Measurements from ENCODE around the gene COPS9.
A peak's percentile ranks its signal among the peaks of the same experiment; 100 is the strongest.

COPS9 gene

DNA sequence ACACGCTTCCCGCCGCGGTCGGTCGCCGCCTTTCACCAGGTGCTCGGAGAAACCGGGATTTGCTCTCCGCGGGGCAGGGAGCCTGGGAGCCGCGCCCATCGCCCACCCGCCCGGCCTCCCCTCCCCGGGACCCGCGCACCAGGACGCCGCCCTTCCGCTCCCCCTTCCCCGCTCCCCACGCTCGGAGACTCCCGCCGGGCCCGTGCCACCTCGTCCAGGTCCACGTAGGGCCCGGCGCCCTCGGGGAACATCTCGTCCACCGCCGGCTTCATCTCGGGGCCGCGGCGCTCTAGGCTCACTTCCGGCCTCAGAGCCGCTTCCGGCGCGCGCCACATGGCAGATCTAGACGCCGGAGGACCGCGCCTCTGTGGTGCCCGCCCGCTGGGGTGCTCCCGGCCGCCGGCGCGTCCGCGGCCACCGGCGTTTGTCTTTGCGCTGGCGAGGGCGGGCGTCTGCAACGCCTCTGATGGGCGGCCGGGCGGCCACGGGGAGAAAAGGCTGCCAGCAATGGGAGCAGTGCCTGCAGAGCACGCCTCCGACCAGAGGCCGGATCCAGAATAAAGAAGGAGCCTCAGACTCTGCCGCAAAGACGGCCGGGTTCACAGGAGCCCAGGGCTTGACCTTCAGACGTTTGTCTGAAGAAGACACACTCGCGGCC, at the start of gene COPS9:
COPS9 (minus strand) TSS at position 293 of the 658 bp plus-strand sequence; CDS start at position 272, 21 bp downstream.
- peak; percentile 97 for DNase-seq (ENCODE audit: low spot score)

DNA sequence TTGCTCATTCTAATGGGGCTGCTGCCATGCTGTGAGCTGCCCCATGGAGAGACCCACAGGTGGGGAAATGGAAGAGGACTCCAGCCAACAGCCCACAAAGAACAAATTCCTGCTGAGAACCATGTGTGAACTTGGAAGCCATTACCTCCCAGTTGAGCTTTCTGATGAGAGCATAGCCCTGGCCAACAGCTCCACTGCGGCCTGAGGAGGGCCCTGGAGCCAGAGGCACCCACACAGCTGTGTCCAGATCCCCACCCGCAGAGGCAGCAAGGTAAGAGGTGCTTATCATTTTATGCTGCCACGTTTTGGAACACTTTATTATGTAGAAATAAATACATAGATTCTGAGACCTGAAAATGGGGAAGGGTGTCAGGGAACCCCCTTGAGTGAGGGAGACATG, 48.6 kb upstream of the COPS9 start:
- DNase-seq (ENCODE audit: low spot score): no peak

DNA sequence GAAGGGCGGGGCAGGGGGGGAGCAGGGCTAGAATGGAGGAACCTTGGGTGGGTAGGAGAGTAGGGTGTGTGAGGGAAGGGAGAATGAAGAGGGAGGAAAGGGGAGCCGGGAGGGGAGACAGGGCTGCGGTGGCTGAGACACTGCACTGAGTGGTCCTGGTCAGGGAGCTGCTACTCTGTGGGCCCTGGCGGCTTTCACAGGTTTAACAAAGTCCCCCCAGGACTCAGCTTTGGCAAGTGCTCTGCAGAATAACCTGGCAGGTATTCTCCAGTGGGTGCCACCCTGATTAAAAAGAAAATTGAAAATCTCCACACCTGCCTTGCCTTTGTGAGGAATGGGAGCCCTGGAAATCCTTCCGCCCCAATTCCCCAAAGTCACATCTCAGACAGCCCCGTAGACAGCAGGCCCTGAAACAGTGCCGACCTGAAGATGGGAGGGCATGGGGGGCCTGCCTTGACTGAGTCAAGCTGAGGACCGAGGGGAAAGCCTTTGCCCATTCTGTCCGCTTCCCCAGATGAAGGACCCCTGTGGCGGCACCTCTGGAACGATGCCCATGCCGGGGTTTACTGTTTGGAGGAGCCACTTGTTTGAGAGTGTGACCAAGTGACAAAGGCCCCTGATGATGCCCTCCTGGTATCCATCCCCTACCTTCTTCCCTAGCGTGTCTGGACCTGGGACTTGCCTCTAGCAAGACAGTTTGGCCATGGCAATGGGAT, 47.9 kb upstream of the COPS9 start:
- no peak for DNase-seq (ENCODE audit: low spot score)

DNA sequence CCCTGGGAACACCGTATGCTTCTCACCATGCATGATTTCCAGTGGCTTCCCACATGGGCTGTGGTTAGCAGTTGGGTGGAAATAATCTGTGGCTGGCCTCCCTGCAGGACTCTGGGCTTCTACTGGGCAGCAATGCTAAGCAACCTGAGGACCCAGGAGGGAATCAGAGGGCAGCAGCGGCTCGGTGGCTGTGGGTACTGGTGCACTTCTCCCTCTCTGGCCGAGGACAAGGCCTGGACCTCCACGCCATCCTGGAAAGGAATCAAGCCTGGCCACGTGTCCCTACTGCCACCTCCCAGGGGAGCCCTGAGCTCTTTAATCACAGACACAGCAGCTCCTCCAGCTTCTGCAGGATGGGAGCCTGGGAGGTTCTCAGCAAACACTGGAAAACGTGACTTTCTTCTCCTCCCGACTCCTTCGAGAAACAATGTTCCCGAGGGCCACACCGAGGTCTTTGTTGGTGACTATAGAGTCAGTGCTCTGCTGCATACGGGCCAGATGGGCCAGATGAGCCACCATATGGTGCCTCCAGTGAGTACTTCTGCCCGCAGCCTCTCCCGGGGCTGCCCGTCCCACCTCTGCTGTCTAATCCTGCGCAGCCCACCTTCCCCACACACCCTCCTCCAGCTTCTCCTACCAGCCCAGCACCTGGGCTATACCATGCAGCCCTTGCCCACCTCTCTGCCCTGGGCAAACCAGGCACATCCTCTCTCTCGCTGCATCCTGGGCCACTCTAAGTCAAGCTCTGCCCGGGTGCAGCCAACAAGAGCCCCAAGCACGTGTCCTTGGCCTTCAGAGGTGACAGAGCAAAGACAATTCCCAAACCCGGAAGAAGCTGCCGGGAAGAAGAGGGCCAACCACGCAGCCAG, 47.1 kb upstream of the COPS9 start:
- no peak for DNase-seq (ENCODE audit: low spot score)

DNA sequence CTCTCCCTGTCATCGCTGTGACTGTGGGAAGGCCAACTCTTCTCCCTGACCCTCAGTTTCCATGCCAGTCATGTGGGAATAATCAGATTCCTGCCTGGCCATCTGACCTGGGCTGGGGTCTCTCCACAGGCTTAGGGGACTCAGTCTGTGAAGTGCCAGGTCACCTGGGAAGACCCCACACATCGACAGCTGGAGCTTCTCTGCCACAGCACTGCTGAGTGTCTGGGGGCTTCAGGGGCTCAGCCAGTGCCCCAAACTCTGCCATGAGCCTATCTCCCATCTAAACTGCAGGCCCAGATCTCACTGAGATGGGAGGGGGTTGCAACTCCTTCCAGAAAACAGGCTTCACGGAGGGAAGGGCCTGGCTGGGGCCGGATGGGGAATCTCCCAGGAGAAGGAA, 46.4 kb upstream of the COPS9 start:
- no peak for DNase-seq (ENCODE audit: low spot score)

DNA sequence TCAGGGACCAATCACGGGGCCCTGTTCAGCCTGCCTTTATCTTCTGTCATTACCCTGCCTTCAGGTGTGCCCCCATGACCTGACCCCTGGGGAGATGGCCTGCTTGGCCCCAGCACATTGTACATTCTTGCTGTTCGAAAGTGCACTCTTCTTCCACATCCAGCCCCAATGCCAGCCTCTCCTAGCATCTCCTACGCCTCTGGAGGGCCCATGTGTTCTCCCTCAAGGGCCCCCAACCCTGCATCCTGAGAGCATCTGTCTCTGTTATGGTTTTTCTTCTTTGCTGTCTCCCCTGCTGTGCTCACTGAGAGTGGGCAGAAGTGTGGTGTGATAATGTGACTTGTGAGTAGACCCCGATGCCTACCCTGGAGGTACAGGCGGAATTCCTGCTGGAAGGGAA, 45.9 kb upstream of the COPS9 start:
- DNase-seq (ENCODE audit: low spot score): no peak

DNA sequence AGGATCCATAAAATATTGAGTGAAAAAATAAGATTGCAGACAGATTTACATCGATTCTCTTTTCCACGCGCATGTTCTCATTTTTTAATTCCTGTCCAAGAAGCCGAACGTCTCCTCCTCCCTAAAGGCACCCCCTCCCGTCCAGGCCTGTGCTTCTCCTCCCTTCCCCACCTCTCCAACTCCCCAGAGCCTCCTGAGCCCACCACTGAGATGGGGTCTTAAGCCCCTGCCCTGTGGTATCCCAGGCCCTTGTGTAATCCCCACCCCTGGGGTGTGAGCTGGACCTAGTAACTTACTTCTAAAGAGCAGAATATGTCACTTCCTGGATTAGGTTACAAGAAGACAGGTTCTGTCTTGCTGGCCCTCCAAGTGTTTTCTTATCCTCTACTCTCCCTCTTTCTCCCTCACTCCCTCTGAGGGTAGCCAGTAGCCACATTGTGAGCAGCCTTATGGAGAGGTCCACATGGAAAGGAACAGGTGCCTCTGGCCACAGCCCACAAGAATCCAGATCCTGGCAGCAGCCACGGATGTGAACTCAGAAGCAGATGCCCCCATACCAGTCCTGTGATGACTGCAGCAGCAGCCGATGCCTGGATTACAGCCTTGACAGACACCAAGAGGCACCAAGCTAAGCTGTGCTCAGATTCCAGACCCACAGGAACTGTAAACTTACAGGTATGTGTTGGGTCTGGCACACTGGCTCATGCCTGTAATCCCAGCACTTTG, 44.0 kb upstream of the COPS9 start:
- DNase-seq (ENCODE audit: low spot score): no peak

DNA sequence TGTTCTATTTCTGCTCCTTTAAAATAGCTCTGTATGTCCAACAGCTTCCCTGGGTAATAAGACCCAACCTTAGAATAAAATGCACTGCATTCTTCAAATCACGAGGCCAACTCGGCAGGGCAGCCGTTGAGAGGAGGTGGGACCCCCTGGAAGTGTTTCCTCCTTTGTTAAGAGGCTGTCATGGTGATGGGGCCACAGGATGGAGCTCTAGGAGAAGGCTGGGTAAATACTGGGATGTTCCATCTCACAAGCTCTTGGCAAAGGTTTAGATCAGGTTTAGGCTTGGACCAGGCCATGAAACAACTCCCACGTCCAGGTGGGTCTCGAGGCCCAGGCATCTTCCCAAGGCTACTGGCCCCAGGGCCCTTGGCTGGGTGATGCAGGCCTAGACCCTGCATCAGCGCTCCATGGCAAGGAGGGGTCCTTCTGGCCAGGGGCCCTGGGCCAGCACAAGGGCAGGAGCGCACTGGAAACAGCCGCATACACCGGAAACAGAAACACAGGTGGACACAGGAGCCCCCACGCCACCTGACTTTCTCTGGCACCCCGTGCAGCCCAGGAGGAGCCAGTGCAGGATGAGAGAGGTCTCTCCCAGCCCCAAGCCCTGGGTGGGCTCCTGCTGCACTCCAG, 43.2 kb upstream of the COPS9 start:
- no peak for DNase-seq (ENCODE audit: low spot score)

DNA sequence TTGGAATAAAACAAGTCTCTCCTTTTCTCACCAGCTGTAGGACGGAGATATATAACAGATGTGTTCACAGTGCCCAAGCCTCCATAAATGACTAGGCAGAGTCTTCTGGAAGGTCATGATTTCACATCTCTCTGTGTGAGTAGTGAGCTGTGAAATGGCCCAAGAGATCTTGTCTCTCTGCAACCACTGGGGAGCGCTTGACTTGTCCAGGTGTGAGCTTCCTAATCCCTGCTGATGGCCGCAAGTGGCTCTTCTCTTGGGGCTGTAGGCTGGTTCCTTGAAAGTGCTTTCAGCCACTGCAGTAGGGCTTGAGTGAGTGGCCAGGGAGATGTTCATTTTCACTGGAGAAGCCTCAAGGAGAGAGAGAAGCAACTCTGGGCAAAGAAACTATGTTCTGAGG, 42.5 kb upstream of the COPS9 start:
- no peak for DNase-seq (ENCODE audit: low spot score)

DNA sequence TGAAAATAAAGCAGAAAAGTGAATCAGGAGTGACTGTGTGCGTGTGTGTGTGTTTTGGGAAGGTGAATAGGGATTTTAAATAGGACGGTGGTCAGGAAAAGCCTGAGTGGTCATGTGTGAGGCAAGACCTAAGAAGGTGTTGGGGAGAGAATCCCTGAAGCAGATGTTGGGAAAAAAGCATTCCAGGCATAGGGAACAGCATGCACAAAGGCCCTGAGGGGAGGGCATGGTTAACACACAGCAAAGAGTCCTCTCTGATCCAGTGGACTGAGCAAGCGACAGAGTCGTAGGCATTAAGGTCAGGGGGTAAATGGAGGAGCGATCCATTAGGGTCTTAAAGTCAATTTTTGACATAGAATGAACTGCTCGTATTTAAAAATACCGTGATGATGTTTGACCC, 38.4 kb upstream of the COPS9 start:
- no peak for DNase-seq (ENCODE audit: low spot score)

DNA sequence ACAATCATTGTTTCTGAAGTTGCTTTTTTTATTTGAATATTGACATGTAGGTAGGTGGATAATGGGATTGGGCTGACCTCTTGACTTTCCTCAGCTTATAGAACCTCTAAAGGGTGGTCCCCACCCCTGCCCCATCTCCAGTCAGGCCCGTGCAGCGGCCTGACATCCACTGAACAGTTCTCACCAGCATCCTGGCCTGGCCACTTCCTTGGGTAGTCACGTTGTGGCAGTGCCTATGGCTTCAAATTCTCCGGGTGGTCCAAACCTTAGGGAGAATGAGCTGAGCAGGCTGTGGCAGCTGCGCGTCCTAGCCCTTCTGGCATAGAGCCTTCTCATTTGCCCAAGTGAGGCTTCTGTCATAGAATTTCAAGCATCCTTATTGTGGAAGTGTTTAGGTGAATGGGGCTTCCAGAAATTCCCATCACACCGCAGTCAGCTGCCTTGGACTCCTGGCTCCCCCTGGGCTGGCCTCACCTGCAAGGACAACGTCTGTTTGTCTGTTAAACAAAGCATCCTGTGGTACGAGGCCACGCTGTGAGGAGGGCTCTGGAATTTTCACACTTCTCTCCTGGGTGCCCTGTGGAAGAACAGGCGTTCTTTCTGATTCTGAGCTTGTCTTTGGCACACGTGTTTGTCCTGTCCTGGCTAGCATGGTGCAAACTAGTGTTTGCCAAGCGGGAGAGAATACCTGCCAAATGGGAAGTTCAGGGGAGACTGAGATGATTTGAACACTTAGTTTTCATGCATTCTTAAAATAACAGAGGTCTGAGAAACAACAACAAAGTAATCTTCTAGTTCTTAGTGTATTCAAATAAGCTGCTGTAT, 36.2 kb upstream of the COPS9 start:
- no peak for DNase-seq (ENCODE audit: low spot score)

DNA sequence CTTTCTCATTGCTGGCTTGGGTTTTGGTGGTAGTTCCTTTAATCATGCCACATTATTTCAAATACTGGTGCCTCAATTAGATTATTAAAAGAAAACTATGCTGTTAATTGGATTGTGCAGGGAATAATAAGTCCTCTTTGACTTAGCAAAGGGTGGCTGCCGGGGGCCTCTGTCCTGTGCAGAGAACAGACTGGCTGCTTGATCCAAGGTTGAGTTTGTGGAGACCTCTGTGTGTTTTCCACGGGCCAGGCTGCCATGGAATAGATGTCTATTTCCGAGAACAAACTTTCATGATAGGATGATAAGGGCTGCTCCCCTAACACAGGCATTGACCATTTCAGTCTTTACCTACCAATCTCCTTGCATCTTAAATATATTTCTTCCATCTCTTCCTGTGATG, 34.8 kb upstream of the COPS9 start:
- no peak for DNase-seq (ENCODE audit: low spot score)

DNA sequence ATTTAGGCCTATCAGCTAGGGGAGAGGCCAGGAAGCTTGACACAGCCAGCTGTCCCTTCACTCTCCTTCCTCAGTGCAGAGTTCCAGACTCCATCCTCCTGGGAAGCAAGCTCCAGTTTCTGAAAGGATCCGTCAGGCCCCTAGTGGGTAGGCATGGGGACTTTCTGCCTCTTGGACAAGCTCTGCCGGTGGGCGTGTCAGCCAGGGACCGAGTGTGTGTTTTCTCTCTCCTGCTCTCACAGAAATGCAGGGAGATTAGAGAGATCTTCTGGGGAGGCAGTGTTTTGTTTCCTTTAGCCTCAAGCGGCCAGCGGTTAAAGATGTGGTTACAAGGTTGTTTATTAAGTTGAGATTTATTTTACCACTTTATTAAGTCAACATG, 34.2 kb upstream of the COPS9 start:
- DNase-seq (ENCODE audit: low spot score): peak; percentile 59

DNA sequence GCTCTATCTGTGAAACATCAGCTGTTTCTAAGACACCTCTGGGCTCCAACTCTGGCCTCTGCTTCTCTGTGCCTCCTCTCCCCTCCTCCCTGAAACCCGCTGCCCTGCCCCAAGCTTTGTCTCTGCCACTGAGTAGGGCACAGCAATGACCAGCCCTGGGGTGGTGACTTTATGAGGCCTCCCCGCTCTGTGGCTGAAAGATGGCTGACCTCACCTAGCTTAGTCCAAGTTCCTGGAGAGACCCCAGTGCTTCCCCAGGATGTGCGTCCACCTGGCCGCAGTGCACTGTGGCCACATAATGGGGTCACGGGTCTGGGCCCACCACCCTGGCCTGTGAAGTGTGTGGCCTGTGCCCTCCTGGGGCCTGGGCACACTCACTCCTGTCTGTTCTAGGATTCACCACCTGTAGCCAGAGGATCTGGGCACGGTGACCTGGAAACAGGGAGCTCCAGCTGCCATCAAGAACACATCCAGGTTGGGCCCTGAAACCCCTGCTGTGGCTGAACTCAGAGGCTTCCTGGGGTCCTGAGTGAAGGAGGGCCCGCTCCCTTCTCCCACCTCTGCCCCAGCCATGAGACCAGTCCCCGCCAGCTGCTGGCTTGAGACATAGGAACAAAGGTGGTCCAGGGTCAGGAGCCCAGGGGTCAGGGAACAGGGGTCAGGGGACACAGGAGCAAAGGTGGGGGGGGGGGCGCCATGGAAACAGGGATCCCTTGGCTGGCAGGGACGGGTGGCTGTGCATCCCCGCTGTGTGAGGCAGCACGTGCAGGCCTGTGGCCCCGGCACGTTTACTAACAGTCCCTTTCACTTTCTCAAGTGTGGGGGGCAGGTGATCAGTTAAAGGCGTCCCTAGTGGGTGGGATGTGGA, 33.6 kb upstream of the COPS9 start:
- DNase-seq (ENCODE audit: low spot score): no peak

DNA sequence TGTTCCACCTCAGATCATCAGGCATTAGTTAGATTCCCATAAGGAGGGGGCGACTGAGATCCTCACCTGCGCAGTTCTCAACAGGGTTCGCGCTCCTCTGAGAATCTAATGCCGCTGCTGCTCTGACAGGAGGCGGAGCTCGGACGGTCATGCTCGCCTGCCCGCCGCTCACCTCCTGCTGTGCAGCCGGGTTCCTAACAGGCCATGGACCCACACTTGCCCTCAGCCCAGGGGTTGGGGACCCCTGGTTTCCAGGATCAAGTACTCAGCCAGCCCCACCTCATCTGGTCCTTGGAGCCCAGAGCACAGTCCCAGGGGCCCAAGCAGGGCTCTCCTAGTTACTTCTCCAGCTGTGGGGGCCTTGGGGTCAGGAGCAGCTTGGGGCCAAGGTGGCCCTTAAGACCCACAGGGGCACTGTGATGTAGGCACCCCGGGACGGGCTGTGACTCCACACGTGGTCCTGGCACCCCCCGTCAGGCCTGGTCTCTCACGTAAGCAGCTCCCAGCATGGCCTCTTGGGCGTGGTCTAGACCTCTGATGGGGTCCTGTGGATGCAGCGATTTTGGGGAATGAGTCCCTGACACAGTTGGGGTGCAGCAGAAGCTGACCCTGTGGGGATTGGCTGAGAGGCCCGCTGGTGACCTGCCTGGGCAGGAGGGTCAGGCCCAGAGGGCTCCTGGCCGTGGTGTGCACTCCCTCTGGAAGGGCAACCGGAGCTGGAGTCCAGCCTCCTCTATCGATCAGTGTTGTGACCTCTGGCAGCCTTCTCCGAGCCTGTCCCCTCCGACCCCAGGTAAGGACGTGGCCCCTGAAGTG, 32.6 kb upstream of the COPS9 start:
- no peak for DNase-seq (ENCODE audit: low spot score)

DNA sequence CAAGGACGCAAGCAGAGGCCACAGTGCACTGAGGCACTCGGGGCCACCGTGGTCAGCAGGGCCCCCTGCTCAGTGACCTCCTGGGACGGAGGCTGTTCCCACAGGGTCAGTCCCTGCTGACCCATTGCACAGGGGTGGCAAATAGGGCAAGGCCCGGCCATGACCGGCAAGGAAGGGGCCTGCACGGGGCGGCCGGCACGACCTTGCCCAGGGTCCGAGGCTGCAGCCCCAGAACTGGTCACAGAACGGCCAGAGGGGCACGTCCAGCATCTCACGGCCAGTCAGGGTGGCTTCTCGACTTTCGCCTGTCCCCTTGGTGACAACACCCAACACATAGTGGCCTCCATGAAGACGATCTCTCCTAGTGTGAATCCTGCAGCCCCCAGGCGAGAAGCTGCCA, 31.9 kb upstream of the COPS9 start:
- DNase-seq (ENCODE audit: low spot score): no peak

DNA sequence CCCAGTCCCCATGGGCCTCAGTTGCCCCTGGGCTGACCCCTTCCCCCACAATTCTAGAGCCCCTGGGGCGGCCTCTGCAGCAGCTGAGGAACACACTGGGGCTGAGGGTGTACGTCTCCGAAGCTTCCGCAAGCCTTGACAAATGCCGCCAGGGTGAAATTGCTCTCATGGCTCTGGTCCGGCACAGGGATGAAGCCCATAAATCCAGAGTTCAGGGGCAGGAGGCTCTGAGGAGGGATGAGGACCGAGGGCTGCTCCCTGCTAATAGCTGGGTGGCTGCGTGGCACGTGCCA, 31.4 kb upstream of the COPS9 start:
- DNase-seq (ENCODE audit: low spot score): no peak

DNA sequence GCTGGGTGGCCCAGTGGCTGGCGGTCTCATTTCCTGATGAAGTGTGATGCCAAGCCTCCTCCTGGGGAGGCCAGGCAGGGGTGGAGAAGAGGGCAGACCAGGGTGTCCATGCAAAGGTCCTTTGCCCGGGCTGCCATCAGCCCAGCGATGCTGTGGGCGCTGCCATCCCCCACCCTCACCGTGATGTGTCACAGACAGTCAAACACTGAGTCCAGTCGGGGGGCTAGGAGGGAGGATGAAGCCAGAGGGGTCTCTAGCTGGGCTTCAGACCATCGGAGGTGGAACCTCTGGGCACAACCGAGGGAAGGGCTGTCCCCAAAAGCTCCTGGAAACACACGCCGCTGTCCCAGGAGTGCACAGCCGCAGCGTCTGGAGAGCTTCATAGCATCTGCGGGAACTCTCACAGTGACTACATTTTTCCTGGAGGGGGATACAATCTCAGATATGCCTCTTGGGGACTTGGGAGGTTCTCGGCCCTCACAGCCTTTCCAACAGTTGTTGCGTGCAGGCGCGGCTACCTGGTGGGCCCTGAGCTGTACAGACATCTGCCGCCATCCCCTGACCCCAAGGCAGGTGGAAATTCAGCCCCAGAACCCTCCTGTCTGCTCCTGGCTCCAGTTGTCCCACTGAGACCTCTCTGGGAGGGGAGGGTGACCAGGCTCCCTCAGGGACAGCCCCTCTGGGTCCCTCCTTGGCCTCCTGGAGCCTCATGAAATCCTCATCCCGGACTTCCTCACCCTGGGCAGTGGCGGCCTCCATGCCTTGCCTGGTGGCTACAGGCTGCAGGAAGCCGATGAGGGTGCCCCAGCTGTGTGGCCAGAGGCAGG, 30.9 kb upstream of the COPS9 start:
- DNase-seq (ENCODE audit: low spot score): no peak

All from hepatic stellate cell (primary cell).